ENCODE results near the gene ESRRA.
A peak's percentile ranks its signal among the peaks of the same experiment; 100 is the strongest.

The ESRRA gene

GRCh38 chr11:64305075-64305690, at the start of gene ESRRA:
TSS of gene ESRRA (plus strand) at chr11:64305524. CDS start at chr11:64307180, 1,656 bp downstream.
- peak; percentile 97 for DNase-seq

- no peak for DNase-seq
Measured at GRCh38 chr11:64256300-64256699, 49.0 kb upstream of the ESRRA start.

DNA sequence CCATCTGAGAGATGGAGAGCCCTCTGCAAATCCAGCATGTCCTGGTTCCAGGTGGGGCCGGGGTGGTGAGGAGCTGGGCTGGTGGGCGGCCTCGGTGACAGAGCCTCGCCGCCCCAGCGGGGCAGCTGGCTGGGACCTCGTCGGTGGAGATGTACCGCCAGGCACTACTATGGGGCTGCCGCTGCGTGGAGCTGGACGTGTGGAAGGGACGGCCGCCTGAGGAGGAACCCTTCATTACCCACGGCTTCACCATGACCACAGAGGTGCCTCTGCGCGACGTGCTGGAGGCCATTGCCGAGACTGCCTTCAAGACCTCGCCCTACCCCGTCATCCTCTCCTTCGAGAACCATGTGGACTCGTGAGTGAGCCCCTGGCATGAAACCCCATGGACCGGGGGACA, 47.0 kb upstream of the ESRRA start:
- DNase-seq = no peak

- DNase-seq = no peak
Measured at GRCh38 chr11:64258946-64259532, 46.3 kb upstream of the ESRRA start.

DNA sequence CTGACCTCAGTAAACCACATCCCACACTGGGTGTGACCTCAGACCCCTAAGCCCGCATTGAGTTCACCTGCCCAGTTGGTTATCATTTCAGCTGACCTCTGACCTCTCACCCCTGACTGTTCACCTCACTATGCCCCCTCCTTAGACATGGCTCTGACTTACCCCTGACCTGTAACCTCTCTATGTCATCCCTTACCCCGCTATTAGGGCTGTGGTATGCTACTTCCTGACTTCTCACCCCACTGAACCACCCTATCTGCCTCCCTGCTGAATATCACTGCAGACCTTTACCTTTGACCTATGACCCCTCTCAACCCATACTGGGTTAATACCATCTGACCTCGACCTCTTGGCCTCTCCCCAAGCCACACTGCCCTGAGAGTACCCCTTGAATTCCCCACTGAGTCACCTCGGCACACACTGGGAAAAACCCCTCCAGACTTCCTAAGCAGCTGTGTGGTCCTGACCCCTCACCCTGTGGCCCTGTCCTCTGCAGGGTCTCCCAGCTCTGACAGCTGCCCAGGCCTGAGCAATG, 45.7 kb upstream of the ESRRA start:
- DNase-seq = no peak

DNA sequence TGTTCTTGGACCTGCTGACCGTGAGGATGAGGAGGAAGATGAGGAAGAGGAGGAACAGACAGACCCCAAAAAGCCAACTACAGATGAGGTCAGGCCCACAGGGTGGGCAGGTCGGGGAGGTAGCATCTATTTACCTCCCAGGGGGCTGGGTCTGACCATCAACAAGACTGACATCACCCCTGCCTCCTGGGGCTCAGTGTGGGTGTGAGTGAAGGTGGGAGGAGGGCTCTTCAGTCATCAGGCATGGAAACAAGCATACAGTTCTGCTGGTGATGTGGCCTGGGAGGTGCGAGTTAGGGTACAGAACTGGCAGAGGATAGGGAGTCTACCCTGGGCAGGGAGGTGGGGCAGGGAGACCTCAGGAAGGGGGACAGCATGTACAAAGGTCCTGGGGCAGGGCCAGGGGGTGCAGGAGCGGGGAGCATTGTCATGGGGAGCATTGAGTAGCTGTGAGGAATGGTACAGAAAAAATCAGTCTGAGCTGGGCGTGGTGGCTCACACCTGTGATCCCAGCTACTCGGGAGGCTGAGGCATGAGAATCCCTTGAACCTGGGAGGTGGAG, 45.1 kb upstream of the ESRRA start:
- DNase-seq = no peak

GRCh38 chr11:64261556-64262080, 43.7 kb upstream of the ESRRA start:
- DNase-seq = no peak

- DNase-seq = no peak
Measured at GRCh38 chr11:64262271-64263002, 42.9 kb upstream of the ESRRA start.

DNA sequence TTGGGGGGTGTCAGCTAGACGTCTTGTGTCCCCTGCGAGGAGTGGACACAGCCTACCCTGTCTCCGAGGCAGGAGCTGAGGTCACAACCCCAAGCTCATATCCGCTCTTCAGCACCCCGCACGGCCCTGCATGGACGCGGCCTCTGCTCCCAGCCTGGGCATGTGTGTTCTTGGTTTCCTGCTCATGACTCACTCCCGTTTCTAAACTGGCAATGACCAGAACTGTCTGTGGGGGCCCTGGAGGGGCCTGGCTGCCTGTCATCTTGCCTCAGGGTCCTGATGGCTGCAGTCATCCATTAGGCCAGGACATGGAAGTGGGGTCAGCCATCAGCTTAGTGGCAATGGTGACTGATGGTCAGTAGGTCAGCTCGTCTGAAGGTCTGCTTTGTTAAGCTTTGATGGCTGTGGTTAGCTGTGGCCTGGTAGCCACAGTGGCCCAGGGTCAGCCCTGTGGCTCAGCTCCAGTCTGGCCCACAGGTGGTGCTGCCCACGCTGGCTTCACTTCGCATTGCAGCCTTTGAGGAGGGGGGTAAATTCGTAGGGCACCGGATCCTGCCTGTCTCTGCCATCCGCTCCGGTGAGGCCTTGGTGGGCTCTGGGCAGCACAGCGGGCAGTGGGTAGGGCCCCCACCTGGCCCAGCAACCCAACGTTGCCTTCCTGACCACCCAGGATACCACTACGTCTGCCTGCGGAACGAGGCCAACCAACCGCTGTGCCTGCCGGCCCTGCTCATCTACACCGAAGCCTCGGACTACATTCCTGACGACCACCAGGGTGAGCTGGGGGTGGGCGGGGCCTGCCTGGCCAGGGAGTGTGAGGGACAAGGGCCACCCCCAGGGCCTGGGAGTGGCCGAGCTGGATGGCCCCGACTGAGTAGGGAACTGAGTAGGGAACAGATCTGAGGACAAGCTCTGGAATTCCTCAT, 42.0 kb upstream of the ESRRA start:
- DNase-seq = no peak

DNA sequence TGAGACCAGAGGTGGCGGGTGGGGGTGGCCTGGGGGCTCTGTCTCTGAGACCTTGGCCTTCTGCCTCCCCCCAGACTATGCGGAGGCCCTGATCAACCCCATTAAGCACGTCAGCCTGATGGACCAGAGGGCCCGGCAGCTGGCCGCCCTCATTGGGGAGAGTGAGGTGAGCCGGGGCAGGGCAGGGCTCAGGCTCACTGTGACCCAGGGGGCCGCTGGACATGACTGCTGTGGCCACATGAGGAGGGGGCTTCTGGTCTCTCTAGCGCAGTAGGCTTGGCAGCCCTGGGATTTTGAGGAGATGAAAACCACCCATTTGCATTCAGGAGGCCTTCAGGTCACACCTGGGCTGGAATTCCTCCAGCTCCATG, 41.4 kb upstream of the ESRRA start:
- DNase-seq = no peak

- no peak for DNase-seq
Measured at GRCh38 chr11:64264371-64264852, 40.9 kb upstream of the ESRRA start.

DNA sequence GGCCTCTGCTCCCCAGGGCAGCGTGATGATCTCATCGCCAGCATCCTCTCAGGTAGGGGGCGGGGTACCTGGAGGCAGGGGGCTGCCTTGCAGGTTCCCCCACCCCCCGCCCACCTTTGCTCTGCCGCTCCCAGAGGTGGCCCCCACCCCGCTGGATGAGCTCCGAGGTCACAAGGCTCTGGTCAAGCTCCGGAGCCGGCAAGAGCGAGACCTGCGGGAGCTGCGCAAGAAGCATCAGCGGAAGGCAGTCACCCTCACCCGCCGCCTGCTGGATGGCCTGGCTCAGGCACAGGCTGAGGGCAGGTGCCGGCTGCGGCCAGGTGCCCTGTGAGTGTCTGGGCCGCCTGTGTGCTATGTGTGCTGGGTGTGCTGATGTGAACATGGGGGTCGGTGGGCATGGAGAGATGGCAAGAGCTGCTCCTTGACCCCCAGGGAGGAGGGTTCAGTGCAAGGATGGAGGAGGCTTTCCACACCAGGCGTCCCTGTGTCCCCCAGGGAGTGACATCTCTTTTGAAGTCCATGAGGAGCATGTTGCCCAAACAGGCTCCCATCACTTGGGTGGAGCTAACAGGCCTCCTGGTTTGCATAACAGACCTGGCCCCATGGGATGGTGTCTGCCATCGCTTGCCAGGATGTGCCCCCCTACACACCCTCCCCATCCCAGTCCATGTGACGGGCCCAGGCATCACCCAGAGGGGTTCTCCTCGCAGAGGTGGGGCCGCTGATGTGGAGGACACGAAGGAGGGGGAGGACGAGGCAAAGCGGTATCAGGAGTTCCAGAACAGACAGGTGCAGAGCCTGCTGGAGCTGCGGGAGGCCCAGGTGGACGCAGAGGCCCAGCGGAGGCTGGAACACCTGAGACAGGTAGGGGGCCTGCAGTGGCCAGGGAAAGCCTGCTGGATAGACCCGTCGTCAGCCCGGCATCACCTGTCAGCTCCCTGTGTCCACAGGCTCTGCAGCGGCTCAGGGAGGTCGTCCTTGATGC, 39.9 kb upstream of the ESRRA start:
- no peak for DNase-seq

DNA sequence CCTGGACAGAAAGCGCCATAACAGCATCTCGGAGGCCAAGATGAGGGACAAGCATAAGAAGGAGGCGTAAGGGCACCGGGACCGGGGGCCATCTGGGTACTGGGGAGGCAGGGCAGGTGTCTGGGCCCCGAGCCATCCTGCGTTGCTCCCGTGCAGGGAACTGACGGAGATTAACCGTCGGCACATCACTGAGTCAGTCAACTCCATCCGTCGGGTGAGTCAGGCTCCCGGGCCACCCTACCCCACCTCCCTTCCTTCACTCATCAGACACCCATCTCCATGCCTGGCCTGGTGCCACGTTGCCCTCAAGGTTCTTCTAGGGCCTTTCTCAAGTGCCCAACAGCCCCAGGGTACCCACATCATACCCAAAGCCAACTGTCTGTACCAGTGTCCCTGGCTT, 39.0 kb upstream of the ESRRA start:
- no peak for DNase-seq

GRCh38 chr11:64267207-64267945, 37.9 kb upstream of the ESRRA start:
- no peak for DNase-seq

DNA sequence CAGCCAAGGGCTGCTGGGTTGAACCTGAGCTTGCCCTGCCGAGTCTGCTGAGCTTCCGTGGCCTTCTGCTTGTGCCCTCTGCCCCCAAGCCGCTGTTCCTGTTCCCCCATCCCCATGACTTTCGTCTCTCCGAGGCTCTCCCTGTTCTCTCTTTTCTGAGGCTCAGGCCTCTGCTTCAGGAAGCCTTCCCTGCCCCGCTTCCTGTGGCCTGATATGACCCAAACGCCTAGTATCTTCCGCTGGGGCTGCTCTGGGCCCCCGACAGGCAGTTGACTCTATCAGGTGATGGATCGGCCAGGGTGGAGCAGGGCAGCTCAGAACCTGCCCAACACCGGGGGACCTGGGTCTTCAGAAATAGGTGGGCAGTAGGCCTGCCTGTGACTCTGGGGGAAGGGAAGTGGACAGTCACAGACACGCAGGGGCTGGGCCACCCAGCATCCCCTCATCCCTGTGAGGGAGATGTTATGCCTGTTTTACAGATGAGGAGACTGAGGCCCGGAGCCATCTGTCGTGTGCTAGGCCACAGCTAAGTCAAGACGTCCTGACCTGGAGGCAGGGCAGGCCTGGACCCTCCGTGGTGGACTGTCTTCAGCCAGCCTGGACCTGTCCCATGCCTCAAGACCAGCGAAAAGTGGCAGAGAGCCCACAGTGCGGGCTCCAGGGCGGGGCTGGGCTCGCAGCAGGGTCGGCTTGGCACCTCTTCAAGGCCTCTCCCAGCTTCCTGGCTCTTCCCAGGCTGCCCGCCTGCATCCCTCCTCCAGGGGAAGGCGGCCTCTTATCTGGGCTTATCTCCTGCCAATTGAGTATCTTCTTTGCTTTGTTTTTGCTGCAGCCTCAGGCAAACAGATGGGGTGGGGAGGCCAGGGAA, 37.1 kb upstream of the ESRRA start:
- DNase-seq = peak; percentile 50

GRCh38 chr11:64268893-64269539, 36.3 kb upstream of the ESRRA start:
- DNase-seq = no peak

- DNase-seq = peak; percentile 94
Measured at GRCh38 chr11:64269540-64270220, 35.6 kb upstream of the ESRRA start.

Data from NCI-H2029 treated with DMSO at 0.1 percent for 48 hours (cell line).